8988T (cell line): ENCODE data around the gene MYO15A.

ENCODE experiments used
- DNase-seq: peaks from one replicate; pipeline ENCODE4 v3.0.0; 2011

Gene MYO15A

GRCh38 chr17:18106211-18106610 lies 2.3 kb upstream of the MYO15A start:
- DNase-seq = no peak

- DNase-seq = no peak
Measured at GRCh38 chr17:18107061-18107790, 1.3 kb upstream of the MYO15A start.

DNA sequence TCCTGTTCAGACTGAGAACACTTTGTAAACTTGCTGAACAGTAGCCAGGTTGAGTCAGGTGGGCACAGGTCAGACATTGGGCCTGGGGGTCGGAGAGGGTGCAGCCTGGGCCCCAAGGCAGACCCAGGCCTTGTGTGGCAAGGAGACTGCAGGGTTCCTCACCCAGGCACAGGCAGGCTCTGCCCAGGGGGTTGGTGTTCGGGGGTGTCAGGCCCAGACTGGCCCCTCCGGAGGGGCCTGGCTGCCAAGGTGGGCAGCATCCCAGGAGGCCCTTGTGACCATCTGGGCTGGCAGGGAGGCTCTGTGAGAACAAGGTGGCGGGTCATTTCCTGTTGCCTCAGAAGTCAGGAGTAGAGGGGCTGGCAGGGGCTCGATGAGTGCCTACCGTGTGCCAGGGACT lies 585 bp upstream of the MYO15A start:
- DNase-seq = no peak

- DNase-seq = no peak
Measured at GRCh38 chr17:18109935-18110485, 1.5 kb downstream of the MYO15A start.

DNA sequence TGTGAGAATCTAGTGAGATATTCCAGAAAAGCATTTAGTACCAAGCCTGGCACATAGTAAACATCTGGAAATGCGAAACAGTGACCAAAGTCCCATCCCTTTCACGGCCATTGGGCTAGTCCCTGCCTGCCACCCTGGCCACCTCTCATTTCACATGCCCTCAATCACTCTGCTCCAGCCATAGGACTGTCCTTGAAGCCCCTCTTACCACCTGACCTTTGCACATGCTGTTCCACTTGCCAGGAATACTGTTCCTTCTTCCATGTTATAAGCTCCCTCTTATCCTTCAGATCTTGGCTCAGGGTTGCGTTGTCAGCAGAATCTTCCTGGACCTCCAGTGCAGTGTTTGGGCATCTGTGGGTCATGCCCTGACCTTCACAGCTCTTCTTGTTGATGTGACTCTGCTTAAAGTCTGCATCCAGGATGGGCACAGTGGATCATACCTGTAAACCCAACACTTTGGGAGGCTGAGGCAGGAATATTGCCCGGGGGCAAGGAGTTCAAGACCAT lies 2.1 kb downstream of the MYO15A start:
- no peak for DNase-seq

DNA sequence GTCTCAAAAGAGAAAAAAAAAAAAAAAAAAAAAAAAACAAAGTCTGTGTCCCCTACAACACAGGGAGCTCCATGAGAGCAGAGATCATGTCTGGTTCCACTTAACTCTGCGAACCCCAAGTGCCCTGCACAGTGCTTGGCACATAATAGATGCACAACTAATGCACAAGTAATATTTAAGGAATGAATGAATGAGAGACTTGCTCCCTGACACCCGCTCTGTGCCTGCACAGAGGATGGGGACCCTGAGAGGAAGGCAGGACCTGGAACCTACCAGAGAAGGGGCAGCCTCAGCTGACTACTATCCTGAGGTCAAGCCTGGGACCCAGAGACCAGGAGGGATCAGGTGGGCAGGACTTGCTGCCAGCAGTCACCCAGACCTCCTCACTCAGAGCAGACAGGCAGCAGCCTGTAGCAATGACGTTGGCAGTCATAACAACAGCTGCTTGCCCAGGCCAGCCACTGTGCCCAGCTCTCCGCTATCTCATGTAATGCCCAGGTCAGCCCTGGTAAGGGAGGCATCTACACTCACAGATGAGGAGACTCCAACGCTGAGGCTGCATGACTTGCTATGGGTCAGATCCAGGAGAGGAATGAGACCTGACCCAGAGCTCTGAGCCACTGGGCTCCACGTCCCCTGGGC lies 2.9 kb downstream of the MYO15A start:
- DNase-seq = no peak

DNA sequence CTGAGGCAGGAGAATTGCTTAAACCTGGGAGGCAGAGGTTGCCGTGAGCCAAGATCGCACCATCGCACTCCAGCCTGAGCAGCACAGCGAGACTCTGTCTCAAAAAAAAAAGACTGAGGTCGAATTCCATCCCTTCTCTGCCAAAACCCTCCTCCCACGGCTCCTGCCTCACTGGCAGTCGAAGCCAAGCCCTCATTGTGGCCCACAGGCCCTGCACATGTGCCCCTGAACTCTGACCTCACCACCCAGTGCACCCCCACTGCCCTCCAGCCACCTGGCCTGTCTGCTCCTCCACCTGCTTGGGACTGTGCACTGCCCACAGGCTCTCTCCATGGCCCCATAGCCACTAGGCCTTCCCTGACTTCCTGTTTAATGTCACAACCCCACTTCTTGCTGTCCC lies 7.0 kb downstream of the MYO15A start:
- no peak for DNase-seq

DNA sequence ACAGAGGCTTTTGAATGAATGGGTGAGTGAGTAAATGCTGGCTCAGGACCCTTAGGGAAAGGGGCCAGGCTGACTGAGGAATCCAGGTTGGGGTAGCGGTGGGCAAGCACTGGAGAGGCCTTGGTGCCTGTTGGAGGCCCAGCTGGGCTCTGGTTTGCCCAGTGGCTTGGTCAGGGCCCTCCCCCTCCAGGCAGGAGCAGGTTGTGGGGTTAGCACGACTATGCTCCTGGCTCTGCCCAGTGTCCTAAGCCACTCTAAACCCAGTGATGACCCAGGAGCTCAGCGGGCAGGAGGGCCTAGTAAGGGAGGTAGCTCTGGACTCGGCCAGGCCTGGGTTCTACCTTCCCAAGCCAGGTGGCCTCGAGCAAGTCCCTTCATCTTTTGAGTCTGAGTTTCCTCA lies 7.5 kb downstream of the MYO15A start:
- no peak for DNase-seq

GRCh38 chr17:18117533-18117932 lies 9.0 kb downstream of the MYO15A start:
- no peak for DNase-seq

GRCh38 chr17:18117982-18118975 lies 9.7 kb downstream of the MYO15A start:
- no peak for DNase-seq

GRCh38 chr17:18119166-18119745 lies 10.7 kb downstream of the MYO15A start:
- DNase-seq = no peak

DNA sequence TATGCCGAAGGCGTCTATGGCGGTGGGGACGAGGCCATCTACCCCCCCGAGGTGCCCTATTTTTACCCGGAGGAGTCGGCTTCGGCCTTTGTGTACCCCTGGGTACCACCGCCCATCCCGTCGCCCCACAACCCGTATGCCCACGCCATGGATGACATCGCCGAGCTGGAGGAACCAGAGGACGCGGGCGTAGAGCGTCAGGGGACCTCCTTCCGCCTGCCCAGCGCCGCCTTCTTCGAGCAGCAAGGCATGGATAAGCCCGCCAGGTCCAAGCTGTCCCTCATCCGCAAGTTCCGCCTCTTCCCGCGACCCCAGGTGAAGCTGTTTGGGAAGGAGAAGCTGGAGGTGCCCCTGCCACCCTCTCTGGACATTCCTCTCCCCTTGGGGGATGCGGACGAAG lies 11.4 kb downstream of the MYO15A start:
- no peak for DNase-seq

DNA sequence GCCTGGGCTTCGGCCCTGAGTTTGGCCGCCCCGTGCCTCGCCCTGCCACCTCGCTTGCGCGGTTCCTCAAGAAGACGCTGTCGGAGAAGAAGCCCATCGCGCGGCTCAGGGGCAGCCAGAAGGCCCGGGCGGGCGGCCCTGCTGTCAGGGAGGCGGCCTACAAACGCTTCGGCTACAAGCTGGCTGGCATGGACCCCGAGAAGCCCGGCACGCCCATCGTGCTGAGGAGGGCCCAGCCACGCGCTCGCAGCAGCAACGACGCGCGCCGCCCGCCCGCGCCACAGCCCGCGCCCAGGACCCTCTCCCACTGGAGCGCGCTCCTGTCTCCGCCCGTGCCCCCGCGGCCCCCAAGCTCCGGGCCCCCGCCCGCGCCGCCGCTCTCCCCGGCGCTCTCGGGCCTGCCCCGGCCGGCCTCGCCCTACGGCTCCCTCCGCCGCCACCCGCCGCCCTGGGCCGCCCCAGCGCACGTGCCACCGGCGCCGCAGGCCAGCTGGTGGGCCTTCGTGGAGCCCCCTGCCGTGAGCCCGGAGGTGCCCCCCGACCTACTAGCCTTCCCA lies 12.0 kb downstream of the MYO15A start:
- no peak for DNase-seq

GRCh38 chr17:18121144-18121910 lies 12.8 kb downstream of the MYO15A start:
- DNase-seq = no peak

DNA sequence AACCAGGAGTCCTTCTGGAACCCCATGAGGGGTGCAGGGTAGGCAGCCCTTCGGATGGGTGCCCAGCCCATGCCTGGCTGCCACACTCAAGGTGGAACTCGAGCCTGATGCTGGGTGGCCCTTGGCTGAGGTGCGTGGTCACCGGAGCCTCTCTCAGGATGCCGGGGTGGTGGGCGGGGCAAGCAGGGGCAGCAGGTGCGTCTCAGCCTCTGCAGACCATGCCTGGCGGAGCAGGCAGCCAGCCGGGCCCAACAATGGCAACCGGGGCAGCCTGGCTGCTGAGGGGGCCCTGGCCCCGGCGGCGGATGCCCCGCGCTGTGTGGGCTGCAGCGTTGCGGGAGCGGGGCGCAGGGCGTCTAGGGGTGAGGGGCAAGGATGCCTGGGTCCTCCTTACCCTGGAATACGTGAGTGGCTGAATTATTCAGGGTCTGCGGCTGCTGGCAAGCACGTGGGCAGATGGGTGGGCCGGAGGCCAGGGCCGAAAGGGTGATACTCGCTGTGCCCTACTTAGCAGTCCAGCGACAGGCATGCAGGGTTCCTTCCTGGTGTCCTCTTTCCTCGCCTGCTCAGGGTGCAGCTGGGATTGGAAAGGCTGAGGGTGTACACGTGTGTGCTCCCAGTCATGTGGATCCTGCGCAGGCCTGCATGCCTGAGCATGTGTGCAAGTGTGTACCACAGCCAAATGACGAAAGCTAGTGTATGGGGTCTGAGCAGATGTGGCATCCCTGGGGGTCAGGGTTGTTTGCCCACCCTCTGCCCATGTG lies 14.6 kb downstream of the MYO15A start:
- DNase-seq = no peak

- DNase-seq = no peak
Measured at GRCh38 chr17:18124345-18125126, 16.0 kb downstream of the MYO15A start.

DNA sequence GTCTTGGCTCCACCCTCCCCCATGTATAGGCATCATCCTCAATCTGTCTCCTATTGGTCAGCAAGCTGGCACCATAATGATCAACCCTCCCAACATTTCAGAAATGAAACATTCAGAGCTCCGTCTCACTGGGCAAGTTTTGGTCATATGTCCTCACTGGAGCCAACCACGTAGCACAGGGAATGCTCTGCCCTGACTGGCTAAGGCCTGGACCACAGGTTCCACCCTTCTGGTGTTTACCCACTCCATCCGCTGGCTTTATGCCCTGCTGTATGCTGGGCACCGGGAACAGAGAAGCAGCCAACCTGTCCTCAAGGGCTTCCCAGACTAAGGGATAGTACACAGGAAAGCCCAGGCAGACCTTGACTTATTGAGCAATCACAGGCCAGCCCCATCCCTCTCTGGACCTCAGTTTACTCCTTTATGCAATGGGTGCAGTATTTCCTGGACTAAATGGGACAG lies 20.5 kb downstream of the MYO15A start:
- no peak for DNase-seq

DNA sequence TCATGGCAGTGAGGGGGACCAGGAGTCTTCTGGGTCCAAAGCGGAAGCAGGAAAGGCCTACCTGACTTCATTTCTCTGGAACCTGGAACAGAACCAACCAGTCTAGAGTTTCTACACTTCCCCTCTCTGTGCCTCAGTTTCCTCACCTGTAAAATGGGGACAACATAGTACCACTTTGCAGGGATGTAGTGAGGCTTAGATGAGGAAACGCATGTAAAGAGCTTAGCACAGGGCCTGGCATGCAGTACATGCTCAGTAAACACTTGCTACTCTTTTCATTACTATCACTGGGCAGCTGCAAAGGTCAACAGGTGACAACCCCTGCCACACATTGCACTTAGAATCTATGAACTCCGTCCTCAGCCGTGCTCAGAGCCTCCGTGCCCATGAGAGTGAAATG lies 24.2 kb downstream of the MYO15A start:
- DNase-seq = no peak

GRCh38 chr17:18136357-18136756 lies 27.8 kb downstream of the MYO15A start:
- no peak for DNase-seq
